ENCODE data around the gene EPB41L1.

EPB41L1 gene

GRCh38 chr20:36234771-36235320, 80.3 kb downstream of the EPB41L1 start:
- no peak for DNase-seq

DNA sequence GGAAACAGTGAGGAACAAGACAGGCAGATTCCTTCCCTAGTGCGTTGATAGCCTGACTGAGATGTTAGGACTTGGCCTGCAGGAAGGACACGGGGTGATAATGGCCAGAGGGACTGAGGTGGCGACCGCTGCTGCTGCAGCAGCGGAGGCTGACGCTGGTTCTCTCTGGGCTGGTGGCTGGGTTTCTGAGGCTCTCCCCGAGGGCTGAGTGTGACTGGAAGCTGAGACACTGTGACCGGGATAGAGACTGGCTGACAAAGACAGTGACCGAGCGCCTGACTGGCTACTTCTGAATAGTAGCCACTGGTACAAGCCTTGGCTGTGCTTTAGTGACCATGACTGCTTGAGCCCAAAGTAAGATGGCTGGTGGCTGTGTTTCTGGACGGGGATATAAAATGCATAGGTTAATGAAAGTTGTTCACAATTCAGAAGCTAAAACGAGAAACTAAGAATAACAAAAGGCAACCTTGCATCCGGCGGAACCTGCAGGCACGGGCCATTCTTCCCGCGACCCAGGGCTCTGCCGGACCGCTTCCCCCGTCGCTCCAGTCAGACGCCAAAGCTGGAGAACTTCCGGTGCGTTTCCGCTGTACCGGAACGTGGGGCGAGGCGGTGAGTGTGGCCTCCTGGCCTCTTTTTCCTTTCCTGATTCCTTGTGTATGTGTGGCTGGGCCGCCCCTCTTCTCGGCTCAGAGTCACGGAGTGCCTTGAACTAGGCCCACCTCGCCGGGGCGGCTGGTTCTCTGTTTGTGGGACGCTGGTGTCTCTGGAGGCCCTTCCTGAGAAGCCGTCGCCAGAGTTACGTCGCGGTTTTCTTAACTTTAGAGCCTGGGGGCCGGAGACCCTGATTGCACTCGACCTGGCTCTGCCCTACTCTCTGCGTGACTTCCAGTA, 81.6 kb downstream of the EPB41L1 start, which contains the start of gene AAR2:
AAR2 (plus strand) TSS at position 587 of the 894 bp plus-strand sequence. CDS start 3,391 bp downstream, outside the sequence.
- DNase-seq = peak; percentile 88

- peak; percentile 1 for DNase-seq
Measured at GRCh38 chr20:36236786-36237121, 82.2 kb downstream of the EPB41L1 start.

DNA sequence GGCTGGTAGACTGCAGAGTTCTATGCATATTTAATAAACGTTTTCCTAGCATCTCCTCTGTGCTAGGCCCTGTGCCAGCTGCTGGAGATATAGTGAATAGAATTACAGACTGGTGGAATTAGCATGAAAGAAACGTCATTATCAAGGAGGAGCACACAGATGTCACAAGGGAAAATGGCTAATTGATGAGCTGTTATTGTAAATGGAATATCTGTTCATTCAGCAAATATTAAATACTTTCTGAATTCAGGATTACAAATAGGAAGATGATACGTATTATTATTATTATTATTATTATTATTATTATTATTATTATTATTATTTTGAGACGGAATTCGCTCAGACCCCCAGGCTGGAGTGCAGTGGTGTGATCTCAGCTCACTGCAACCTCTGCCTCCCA, 82.9 kb downstream of the EPB41L1 start:
- DNase-seq = no peak

GRCh38 chr20:36238153-36238552, 83.6 kb downstream of the EPB41L1 start:
- DNase-seq = no peak

DNA sequence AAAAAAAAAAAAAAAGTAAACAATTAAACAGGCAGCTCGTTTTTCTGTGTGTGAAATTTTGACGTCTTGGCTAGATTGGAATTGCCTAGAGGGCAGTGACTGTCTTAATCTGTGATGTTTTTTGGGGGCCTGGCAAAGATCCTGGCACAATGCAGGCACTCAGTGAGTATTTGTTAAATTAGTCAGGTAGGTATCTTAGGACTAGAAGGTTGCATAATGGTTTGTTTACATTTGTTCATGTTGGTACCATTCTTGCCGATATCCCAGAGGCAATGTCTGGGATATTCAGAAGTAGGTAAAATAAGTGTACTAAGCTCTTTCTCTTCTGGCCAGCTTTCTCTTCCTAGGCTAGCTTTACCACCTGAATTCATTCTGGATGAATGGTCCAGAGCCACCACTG, 84.2 kb downstream of the EPB41L1 start:
- no peak for DNase-seq

GRCh38 chr20:36240076-36240475, 85.5 kb downstream of the EPB41L1 start:
- no peak for DNase-seq

- no peak for DNase-seq
Measured at GRCh38 chr20:36241678-36242077, 87.1 kb downstream of the EPB41L1 start.

- DNase-seq = no peak
Measured at GRCh38 chr20:36243726-36244125, 89.2 kb downstream of the EPB41L1 start.

GRCh38 chr20:36246401-36246800, 91.9 kb downstream of the EPB41L1 start:
- DNase-seq = no peak

- no peak for DNase-seq
Measured at GRCh38 chr20:36248836-36249235, 94.3 kb downstream of the EPB41L1 start.

DNA sequence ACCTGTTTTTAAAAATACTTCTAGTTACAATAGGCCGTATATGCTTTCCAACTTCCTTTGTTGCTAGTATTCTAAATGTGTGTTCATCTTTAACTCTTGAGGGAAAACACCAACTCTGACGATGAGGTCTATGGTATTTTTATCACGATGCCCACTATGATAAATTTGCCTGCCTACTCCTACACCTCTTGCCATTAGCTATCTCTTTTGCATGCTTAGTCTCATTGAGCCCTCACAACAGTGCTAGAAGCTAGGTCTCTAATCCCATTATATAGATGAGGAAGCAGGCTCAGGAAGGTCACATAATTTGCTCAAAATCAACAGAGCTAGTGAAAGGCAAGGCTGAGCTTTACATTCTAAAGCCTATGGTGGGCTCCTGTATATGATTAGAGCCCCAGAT, 94.9 kb downstream of the EPB41L1 start:
- no peak for DNase-seq

GRCh38 chr20:36251426-36251825, 96.9 kb downstream of the EPB41L1 start:
- no peak for DNase-seq

- DNase-seq = no peak
Measured at GRCh38 chr20:36252511-36252910, 98.0 kb downstream of the EPB41L1 start.

DNA sequence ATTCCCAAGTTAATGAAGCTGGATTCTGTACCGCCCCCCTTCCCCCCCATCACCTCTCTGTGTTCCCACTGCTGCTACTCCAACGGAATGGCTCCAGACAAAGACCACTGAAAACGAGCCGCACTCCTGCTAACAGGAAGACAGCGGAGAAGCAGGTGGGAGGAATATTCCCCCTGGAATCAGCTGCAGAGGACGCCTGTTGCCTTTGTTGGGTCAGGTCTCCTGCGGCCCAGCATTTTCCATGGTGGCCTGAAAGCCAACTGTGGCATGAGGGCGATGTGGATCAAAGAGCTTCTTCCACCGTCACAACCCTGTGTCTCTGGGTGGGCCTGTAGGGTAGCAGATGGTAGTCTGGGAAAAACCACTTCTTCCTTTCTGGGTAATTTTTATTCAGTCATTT, 98.5 kb downstream of the EPB41L1 start:
- DNase-seq = no peak

- no peak for DNase-seq
Measured at GRCh38 chr20:36254076-36254475, 99.5 kb downstream of the EPB41L1 start.

DNA sequence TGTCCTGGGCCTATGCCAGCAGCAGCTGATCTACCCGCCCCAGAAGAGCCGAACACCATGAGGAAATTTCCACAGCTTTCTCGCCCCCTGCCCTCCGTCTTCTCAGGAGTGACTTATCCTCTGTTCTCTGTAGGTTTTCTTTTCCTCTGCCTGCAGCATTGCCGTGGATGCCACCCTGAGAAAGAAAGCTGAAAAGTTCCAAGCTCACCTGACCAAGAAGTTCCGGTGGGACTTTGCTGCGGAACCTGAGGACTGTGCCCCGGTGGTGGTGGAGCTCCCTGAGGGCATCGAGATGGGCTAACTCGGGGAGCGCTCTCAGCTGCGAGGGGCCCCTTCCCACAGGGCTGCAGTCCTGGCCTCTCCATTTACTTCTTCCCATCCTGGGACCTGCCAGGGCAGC, 100.9 kb downstream of the EPB41L1 start:
- no peak for DNase-seq

GRCh38 chr20:36259177-36260061, 104.9 kb downstream of the EPB41L1 start:
- DNase-seq = no peak

GRCh38 chr20:36260316-36260715, 105.8 kb downstream of the EPB41L1 start:
- no peak for DNase-seq

DNA sequence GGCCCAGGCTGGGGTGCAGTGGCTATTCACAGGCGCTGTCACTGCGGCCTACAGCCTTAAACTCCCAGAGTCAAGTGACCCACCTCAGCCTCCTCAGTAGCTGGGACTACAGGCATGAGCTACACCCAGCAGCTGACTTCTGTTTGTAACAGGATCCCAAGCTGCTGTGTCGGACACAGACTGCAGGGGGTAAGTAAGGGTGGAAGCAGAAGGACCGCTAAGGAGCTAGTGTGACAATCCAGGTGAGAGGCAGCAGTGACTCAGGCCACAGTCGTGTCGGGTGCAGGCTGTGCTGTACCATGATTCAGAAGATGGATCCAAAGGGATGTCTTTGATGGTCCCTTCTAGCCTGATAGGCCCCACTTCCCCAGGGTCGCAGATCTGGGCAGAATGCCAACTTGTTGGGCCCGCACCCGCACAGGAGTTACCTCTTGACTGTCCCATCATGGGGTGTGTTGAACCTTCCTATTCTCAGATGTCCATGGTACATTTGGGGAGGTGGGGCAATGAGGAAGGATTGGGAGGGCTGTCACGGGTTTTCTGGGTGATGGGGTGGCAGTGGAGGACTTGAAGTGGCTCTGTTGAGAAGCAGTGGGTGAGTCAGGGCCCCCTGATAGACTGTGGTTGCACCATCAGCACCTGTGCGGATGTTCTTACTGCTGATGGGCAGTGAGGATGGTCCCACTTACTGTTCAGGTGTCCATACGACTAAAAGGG, 107.0 kb downstream of the EPB41L1 start:
- DNase-seq = no peak

DNA sequence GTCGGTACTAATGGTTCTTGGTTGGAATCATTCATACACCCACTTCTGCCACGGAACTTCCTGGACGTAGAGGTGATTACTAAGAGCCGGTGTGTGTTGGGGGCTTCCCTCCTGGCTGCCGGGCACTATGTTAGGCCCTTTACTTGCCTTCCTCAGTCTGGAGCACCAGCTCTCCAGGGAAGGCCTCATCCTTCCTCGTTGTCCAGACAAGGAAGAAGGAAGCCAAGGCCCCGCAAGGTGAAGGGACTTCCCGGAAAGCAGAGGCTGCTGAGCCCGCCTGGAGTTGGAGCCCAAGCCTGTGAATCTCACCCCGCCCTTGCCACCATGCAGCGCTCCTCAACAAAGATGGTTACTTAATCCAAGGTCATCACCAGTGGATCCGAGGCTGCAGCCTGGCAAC, 107.9 kb downstream of the EPB41L1 start:
- no peak for DNase-seq

GRCh38 chr20:36264426-36265246, 110.1 kb downstream of the EPB41L1 start:
- no peak for DNase-seq
